HEK293 (cell line): Measurements from ENCODE around the gene RHOD.

ENCODE experiments used
- CTCF ChIA-PET: fragments of 350-600 bp; formaldehyde crosslinking; extraction: SDS; loops from one replicate; lab custom pipeline; 2021; ENCODE audit warnings: antibody characterized with exemption; lab: Yijun Ruan, JAX
- POLR2A ChIA-PET: fragments of 300-600 bp; formaldehyde crosslinking; extraction: SDS; loops from one replicate; lab custom pipeline; 2020; ENCODE audit warnings: antibody characterized with exemption, inconsistent platforms; lab: Yijun Ruan, JAX
- H3K27ac ChIP-seq: fragments of 200-500 bp; sonication (Bioruptor generic); 2 replicates; pipeline ENCODE4 v1.5.1; 2014; ENCODE audit warnings: low read depth, low read length, control low read depth, inconsistent platforms; ENCODE audit errors: extremely low read depth
- H3K36me3 ChIP-seq, 2 experiments: fragments of 200-500 bp in 1 of 2; sonication (Bioruptor generic) in 1 of 2; 1 replicate in 1 of 2; 2 replicates in 1 of 2; pipeline ENCODE4 v1.5.1; 2014 to 2017; ENCODE audit warnings: inconsistent platforms in 2 of 2, low read length in 2 of 2; ENCODE audit not compliant: control insufficient read depth in 2 of 2, insufficient read depth in 1 of 2
- H3K4me1 ChIP-seq: fragments of 200-500 bp; sonication (Bioruptor generic); 2 replicates; pipeline ENCODE4 v1.5.1; 2014; ENCODE audit warnings: mild to moderate bottlenecking, low read length, inconsistent platforms; ENCODE audit not compliant: control insufficient read depth, insufficient read depth
- H3K4me3 ChIP-seq: 2 replicates; pipeline ENCODE4 v1.5.1; 2011; ENCODE audit warnings: low read depth, mild to moderate bottlenecking, control low read depth, low read length, moderate library complexity
- H3K9me3 ChIP-seq: fragments of 200-500 bp; sonication (Bioruptor generic); 2 replicates; pipeline ENCODE4 v1.5.1; 2014; ENCODE audit warnings: low read depth, low read length, inconsistent platforms; ENCODE audit not compliant: control insufficient read depth, insufficient read depth
- GLI4 ChIP-seq: fragments of 450-650 bp; formaldehyde crosslinking; IDR thresholded peaks from 2 replicates; pipeline ENCODE4 v1.5.1; 2016; ENCODE audit warnings: missing biosample characterization, missing genetic modification characterization
- KLF16 ChIP-seq: fragments of 450-650 bp; formaldehyde crosslinking; IDR thresholded peaks from 2 replicates; pipeline ENCODE4 v1.5.1; 2017; ENCODE audit warnings: missing biosample characterization, missing genetic modification characterization
- KLF17 ChIP-seq: fragments of 450-650 bp; formaldehyde crosslinking; IDR thresholded peaks from 2 replicates; pipeline ENCODE4 v1.5.1; 2016; ENCODE audit warnings: missing biosample characterization, missing genetic modification characterization
- KLF8 ChIP-seq: fragments of 450-650 bp; formaldehyde crosslinking; IDR thresholded peaks from 2 replicates; pipeline ENCODE4 v1.5.1; 2016; ENCODE audit warnings: missing biosample characterization, missing genetic modification characterization
- PRDM6 ChIP-seq: fragments of 450-650 bp; formaldehyde crosslinking; IDR thresholded peaks from 2 replicates; pipeline ENCODE4 v1.5.1; 2017; ENCODE audit warnings: missing biosample characterization, missing genetic modification characterization
- SP3 ChIP-seq: fragments of 450-650 bp; formaldehyde crosslinking; IDR thresholded peaks from 2 replicates; pipeline ENCODE4 v1.5.1; 2016; ENCODE audit warnings: missing biosample characterization, missing genetic modification characterization
- SP7 ChIP-seq: fragments of 450-650 bp; formaldehyde crosslinking; IDR thresholded peaks from 2 replicates; pipeline ENCODE4 v1.5.1; 2016; ENCODE audit warnings: missing biosample characterization, missing genetic modification characterization
- TCF7L2 ChIP-seq: IDR thresholded peaks from 2 replicates; pipeline ENCODE4 v1.6.1; 2011; ENCODE audit warnings: low read depth, mild to moderate bottlenecking, inconsistent platforms, low read length, moderate library complexity, borderline replicate concordance
- ZBTB17 ChIP-seq: fragments of 450-650 bp; formaldehyde crosslinking; IDR thresholded peaks from 2 replicates; pipeline ENCODE4 v1.5.1; 2016; ENCODE audit warnings: missing biosample characterization, missing genetic modification characterization
- ZFP69B ChIP-seq: fragments of 450-650 bp; formaldehyde crosslinking; IDR thresholded peaks from 2 replicates; pipeline ENCODE4 v1.5.1; 2016; ENCODE audit warnings: missing biosample characterization, missing genetic modification characterization
- ZIC2 ChIP-seq: fragments of 450-650 bp; formaldehyde crosslinking; IDR thresholded peaks from 2 replicates; pipeline ENCODE4 v1.5.1; 2016; ENCODE audit warnings: missing biosample characterization, missing genetic modification characterization
- ZNF10 ChIP-seq: fragments of 450-650 bp; formaldehyde crosslinking; IDR thresholded peaks from 2 replicates; pipeline ENCODE4 v1.5.1; 2017; ENCODE audit warnings: missing biosample characterization, missing genetic modification characterization
- ZNF174 ChIP-seq: fragments of 450-650 bp; formaldehyde crosslinking; IDR thresholded peaks from 2 replicates; pipeline ENCODE4 v1.5.0; 2017; ENCODE audit warnings: missing biosample characterization, mild to moderate bottlenecking, missing genetic modification characterization
- ZNF426 ChIP-seq: fragments of 450-650 bp; formaldehyde crosslinking; IDR thresholded peaks from 2 replicates; pipeline ENCODE4 v1.5.1; 2017; ENCODE audit warnings: missing biosample characterization, missing genetic modification characterization, mild to moderate bottlenecking, inconsistent platforms, moderate library complexity
- ZNF571 ChIP-seq: fragments of 450-650 bp; formaldehyde crosslinking; IDR thresholded peaks from 2 replicates; pipeline ENCODE4 v1.5.0; 2017; ENCODE audit warnings: missing biosample characterization, missing genetic modification characterization
- ZNF701 ChIP-seq: fragments of 450-650 bp; formaldehyde crosslinking; IDR thresholded peaks from 2 replicates; pipeline ENCODE4 v1.5.1; 2016; ENCODE audit warnings: missing biosample characterization, missing genetic modification characterization
- TF ChIP-seq, protein P1 (sequence below): fragments of 450-650 bp; formaldehyde crosslinking; IDR thresholded peaks from 2 replicates; pipeline ENCODE4 v1.5.1; 2016; ENCODE audit warnings: missing biosample characterization, missing genetic modification characterization
- TF ChIP-seq, protein P2 (sequence below): fragments of 450-650 bp; formaldehyde crosslinking; IDR thresholded peaks from 2 replicates; pipeline ENCODE4 v1.5.1; 2016; ENCODE audit warnings: missing biosample characterization, missing genetic modification characterization

RHOD gene

GRCh38 chr11:67033661-67034166 lies 22.9 kb upstream of the RHOD start (continued):
- TF ChIP-seq PRDM6 (tag by site-specific recombination) (peak; percentile 75), SP7 (tag by site-specific recombination) (peak; percentile 41; the same call in 1 of the 2 replicates)

- peaks cover 9% of the 10 kb centered on the region for H3K4me1 ChIP-seq
- H3K9me3 ChIP-seq = no peaks in the 10 kb centered on the region
- H3K27ac ChIP-seq = no peak overlapping the region
- ChIA-PET CTCF (no interaction called here), POLR2A (no interaction called here)
- H3K36me3 ChIP-seq = no peaks in the 10 kb centered on the region
- TF ChIP-seq ZIC2 (tag by site-specific recombination) = 0 out of 2 replicates have a peak, but pooled peaks have one; percentile 18
- TF ChIP-seq, protein P1, sequence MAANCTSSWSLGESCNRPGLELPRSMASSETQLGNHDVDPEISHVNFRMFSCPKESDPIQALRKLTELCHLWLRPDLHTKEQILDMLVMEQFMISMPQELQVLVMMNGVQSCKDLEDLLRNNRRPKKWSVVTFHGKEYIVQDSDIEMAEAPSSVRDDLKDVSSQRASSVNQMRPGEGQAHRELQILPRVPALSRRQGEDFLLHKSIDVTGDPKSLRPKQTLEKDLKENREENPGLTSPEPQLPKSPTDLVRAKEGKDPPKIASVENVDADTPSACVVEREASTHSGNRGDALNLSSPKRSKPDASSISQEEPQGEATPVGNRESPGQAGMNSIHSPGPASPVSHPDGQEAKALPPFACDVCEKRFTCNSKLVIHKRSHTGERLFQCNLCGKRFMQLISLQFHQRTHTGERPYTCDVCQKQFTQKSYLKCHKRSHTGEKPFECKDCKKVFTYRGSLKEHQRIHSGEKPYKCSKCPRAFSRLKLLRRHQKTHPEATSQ (tag by site-specific recombination) = no peak
- no peak overlapping the region for H3K4me3 ChIP-seq
Measured at GRCh38 chr11:67034350-67034749, 22.3 kb upstream of the RHOD start.

DNA sequence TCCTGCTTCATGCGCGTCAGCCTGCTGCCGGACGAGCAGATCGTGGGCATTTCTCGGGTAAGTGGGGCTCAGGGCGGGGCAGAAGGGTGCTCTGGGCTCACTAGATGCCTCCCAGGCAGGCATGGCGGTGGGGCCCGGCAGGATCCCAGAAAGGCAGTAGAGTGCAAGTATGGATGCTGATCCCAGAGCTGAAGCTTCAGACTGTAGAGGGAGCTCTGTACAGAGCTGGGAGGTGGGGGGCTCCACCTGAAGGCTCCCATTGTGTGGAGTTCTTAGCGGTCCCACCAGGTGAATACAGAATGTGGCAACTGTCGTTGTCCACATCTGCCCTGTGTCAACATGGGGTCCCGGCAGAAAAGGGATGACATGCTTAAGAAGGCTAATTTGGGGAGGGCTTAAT lies 16.5 kb upstream of the RHOD start:
- ChIA-PET POLR2A (no interaction called here), CTCF (interaction anchor here (0.6 to 1.7 kb wide), 2 partner anchors 14 to 110 kb away, joined by 3 to 4 read pairs; no protein-coding TSS in a partner anchor)
- H3K4me3 ChIP-seq = no peak overlapping the region
- TF ChIP-seq ZFP69B (tag by site-specific recombination) (0 out of 2 replicates have a peak, but pooled peaks have one; percentile 46), ZBTB17 (tag by site-specific recombination) (0 out of 2 replicates have a peak, but pooled peaks have one; percentile 17)
- TF ChIP-seq, protein P2, sequence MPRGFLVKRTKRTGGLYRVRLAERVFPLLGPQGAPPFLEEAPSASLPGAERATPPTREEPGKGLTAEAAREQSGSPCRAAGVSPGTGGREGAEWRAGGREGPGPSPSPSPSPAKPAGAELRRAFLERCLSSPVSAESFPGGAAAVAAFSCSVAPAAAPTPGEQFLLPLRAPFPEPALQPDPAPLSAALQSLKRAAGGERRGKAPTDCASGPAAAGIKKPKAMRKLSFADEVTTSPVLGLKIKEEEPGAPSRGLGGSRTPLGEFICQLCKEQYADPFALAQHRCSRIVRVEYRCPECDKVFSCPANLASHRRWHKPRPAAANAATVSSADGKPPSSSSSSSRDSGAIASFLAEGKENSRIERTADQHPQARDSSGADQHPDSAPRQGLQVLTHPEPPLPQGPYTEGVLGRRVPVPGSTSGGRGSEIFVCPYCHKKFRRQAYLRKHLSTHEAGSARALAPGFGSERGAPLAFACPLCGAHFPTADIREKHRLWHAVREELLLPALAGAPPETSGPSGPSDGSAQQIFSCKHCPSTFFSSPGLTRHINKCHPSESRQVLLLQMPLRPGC (tag by site-specific recombination) = no peak
- no peaks in the 10 kb centered on the region for H3K9me3 ChIP-seq
- no peaks in the 10 kb centered on the region for H3K36me3 ChIP-seq
- no peak overlapping the region for H3K27ac ChIP-seq
- H3K4me1 ChIP-seq = no peaks in the 10 kb centered on the region

DNA sequence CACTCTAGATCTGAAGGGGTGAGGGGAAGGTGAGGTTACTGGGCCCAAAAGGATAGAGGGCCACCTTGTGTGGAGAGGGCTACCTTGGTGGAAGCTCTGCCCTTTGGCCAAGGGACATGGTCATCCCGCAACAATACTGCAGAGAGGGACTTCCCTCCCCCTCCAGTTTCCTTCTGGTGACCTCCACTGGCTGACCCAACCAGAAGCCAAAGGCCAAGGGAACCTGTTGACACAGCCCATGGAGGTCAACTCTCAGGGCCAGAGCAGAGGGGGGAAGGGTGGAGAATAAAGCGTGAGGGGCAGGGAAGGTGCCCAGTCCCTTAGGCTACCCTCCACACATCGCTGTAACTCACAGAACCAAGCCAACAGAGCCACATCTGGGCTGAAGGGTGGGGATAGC lies 15.0 kb upstream of the RHOD start:
- H3K9me3 ChIP-seq = no peaks in the 10 kb centered on the region
- TF ChIP-seq KLF8 (tag by site-specific recombination) = no peak
- TF ChIP-seq GLI4 = no peak
- TF ChIP-seq ZNF174 (tag by site-specific recombination) = no peak
- TF ChIP-seq KLF17 = no peak
- no peak for TF ChIP-seq TCF7L2
- TF ChIP-seq KLF16 (tag by site-specific recombination) = no peak
- no peak for TF ChIP-seq ZNF701
- TF ChIP-seq SP3 = no peak
- no peak for TF ChIP-seq ZNF426
- no peak for TF ChIP-seq ZNF571 (tag by site-specific recombination)
- TF ChIP-seq ZNF10 = no peak
- H3K4me3 ChIP-seq = no peak overlapping the region
- no peaks in the 10 kb centered on the region for H3K36me3 ChIP-seq
- CTCF ChIA-PET = no interaction called here
- POLR2A ChIA-PET = no interaction called here
- H3K4me1 ChIP-seq = no peaks in the 10 kb centered on the region
- H3K27ac ChIP-seq = no peak overlapping the region
